Measurements from ENCODE around the gene PDYN. TPM values are rescaled to one million over a fixed set of nuclear protein-coding genes. Genes with fewer than 3 reads are reported as not detected.

The PDYN gene
- total RNA-seq, 3 donors from 2014 or later: not detected

GRCh38 chr20:1968964-1969363, 24.9 kb downstream of the PDYN start:
- TF ChIP-seq CTCF (IDR thresholded peaks at IDR 0.05): no peak
- Histone ChIP-seq H3K4me1 (ENCODE audit: low read depth) (no peaks in the 10 kb centered on the region), H3K9me3 (no peaks in the 10 kb centered on the region), H3K36me3 (ENCODE audit: low read depth) (no peaks in the 10 kb centered on the region), H3K4me3 (no peak overlapping the region)
- intact Hi-C loops (cut with DNase I, micrococcal nuclease): loop anchor here (5.0 kb wide), 1 partner anchor 203 kb away; no protein-coding TSS in a partner anchor
- DNase-seq: no peak
- ATAC-seq: no peak

GRCh38 chr20:1965520-1966351, 28.1 kb downstream of the PDYN start:
- DNase-seq (peak; percentile 74 to 81 (median 75)), ATAC-seq (peak; percentile 88)
- no peak overlapping the region for H3K4me3 ChIP-seq
- no peaks in the 10 kb centered on the region for H3K4me1 ChIP-seq (ENCODE audit: low read depth)
- H3K36me3 ChIP-seq (ENCODE audit: low read depth): no peaks in the 10 kb centered on the region
- peak; percentile 88 for TF ChIP-seq CTCF (IDR thresholded peaks at IDR 0.05)
- H3K9me3 ChIP-seq: no peaks in the 10 kb centered on the region
- intact Hi-C loops (cut with DNase I, micrococcal nuclease): loop anchor here (5.0 kb wide), 1 partner anchor 207 kb away; no protein-coding TSS in a partner anchor

- Histone ChIP-seq H3K9me3 (no peaks in the 10 kb centered on the region), H3K4me3 (no peak overlapping the region), H3K36me3 (ENCODE audit: low read depth) (no peaks in the 10 kb centered on the region), H3K4me1 (ENCODE audit: low read depth) (no peaks in the 10 kb centered on the region)
- ATAC-seq (no peak), DNase-seq (no peak)
- TF ChIP-seq CTCF (IDR thresholded peaks at IDR 0.05): no peak
- intact Hi-C loops (cut with DNase I, micrococcal nuclease): loop anchor here (5.0 kb wide), 1 partner anchor 207 kb away; no protein-coding TSS in a partner anchor
Observed at GRCh38 chr20:1964659-1965405, 29.0 kb downstream of the PDYN start.

- Histone ChIP-seq H3K36me3 (ENCODE audit: low read depth) (no peaks in the 10 kb centered on the region), H3K9me3 (no peaks in the 10 kb centered on the region), H3K4me3 (no peak overlapping the region), H3K4me1 (ENCODE audit: low read depth) (no peaks in the 10 kb centered on the region)
- TF ChIP-seq CTCF (IDR thresholded peaks at IDR 0.05): no peak
- intact Hi-C loops (cut with DNase I, micrococcal nuclease): no loop called here
- no peak for ATAC-seq
- no peak for DNase-seq
Observed at GRCh38 chr20:1964061-1964460, 29.8 kb downstream of the PDYN start.

GRCh38 chr20:1961374-1961773, 32.5 kb downstream of the PDYN start:
- intact Hi-C loops (cut with DNase I, micrococcal nuclease): no loop called here
- no peak for TF ChIP-seq CTCF (IDR thresholded peaks at IDR 0.05)
- DNase-seq (no peak), ATAC-seq (no peak)
- Histone ChIP-seq H3K4me1 (ENCODE audit: low read depth) (no peaks in the 10 kb centered on the region), H3K9me3 (no peaks in the 10 kb centered on the region), H3K36me3 (ENCODE audit: low read depth) (no peaks in the 10 kb centered on the region), H3K4me3 (no peak overlapping the region)

Measured in mucosa of descending colon (tissue), 3 donors.